Measurements from ENCODE around the gene CYP27C1.

DNA sequence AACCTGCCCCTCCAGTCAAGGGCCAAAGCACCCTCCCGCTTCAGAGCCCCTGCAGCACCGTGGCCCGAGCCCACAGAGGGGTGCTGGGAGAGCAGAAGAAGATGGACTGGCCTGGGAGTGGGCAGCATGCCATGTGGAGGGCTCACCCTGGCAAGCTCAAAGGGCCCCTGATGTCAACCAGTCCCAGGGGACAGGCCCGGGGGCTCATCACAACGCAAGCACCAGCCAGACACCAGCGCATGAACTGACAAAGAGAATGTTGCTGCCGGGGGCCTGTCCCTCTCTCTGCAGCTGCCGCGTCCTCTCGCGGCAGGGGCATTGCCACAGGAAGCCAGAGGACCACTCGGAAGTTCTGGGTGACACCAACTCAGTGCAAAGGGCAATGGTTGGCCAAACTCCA lies 82.9 kb downstream of the CYP27C1 start:
- TF ChIP-seq, protein P1, sequence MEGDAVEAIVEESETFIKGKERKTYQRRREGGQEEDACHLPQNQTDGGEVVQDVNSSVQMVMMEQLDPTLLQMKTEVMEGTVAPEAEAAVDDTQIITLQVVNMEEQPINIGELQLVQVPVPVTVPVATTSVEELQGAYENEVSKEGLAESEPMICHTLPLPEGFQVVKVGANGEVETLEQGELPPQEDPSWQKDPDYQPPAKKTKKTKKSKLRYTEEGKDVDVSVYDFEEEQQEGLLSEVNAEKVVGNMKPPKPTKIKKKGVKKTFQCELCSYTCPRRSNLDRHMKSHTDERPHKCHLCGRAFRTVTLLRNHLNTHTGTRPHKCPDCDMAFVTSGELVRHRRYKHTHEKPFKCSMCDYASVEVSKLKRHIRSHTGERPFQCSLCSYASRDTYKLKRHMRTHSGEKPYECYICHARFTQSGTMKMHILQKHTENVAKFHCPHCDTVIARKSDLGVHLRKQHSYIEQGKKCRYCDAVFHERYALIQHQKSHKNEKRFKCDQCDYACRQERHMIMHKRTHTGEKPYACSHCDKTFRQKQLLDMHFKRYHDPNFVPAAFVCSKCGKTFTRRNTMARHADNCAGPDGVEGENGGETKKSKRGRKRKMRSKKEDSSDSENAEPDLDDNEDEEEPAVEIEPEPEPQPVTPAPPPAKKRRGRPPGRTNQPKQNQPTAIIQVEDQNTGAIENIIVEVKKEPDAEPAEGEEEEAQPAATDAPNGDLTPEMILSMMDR (IDR thresholded peaks at IDR 0.05): no peak
- no peak for TF ChIP-seq EZH2phosphoT487 (IDR thresholded peaks at IDR 0.05)
